Activated naive CD8-positive, alpha-beta T cell treated with anti-CD3 and anti-CD28 coated beads, Interleukin-2, amount 50 U/mL, for 24 hours (primary cell): ENCODE measurements around the gene SPEM2.

Source experiments
- ATAC-seq: fragments of 150-1000 bp; cut with Tn5 transposase; one replicate; pipeline ENCODE4 v1.10.0; 2021
- DNase-seq: peaks from one replicate; pipeline ENCODE4 v3.0.0; 2021
- H3K27ac Mint-ChIP-seq: one replicate; pipeline ENCODE4 v1.8.0; 2021; ENCODE audit warnings: mild to moderate bottlenecking, mixed read lengths
- H3K27me3 Mint-ChIP-seq: one replicate; pipeline ENCODE4 v1.8.0; 2021; ENCODE audit warnings: mixed read lengths
- H3K36me3 Mint-ChIP-seq: one replicate; pipeline ENCODE4 v1.8.0; 2021; ENCODE audit warnings: low read depth, mixed read lengths
- H3K4me1 Mint-ChIP-seq: one replicate; pipeline ENCODE4 v1.8.0; 2021; ENCODE audit warnings: mixed read lengths
- H3K4me3 Mint-ChIP-seq: one replicate; pipeline ENCODE4 v1.8.0; 2021; ENCODE audit warnings: mild to moderate bottlenecking, moderate library complexity, mixed read lengths
- H3K9me3 Mint-ChIP-seq: one replicate; pipeline ENCODE4 v1.8.0; 2021; ENCODE audit warnings: mixed read lengths

SPEM2 gene

DNA sequence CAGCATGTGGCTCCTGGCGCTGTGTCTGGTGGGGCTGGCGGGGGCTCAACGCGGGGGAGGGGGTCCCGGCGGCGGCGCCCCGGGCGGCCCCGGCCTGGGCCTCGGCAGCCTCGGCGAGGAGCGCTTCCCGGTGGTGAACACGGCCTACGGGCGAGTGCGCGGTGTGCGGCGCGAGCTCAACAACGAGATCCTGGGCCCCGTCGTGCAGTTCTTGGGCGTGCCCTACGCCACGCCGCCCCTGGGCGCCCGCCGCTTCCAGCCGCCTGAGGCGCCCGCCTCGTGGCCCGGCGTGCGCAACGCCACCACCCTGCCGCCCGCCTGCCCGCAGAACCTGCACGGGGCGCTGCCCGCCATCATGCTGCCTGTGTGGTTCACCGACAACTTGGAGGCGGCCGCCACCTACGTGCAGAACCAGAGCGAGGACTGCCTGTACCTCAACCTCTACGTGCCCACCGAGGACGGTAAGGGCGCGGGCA lies 17.1 kb upstream of the SPEM2 start:
- ATAC-seq, result no peak
- H3K4me3 Mint-ChIP-seq, result no peak overlapping the region

DNA sequence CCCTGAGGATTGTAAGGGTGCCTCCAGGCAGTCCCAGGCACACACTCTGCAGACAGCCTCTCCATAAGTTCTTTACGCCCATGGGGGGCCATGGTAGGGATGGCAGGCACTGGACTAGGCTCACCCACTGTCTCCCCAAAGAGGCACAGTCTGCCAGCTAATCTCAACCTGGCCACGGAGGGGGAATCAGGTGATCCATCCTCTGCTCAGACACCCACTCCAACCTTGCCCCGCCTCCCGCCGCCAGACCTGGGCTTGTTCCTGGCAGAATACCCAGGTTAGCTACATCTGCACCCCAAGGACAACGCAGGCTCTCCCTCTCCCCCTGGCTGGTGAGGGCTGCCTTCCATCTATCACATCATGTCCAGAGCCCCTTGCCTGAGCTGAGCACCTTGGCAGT lies 16.6 kb upstream of the SPEM2 start:
- Mint-ChIP-seq H3K36me3 (no peaks in the 10 kb centered on the region), H3K27ac (peak overlapping the region; percentile 6), H3K9me3 (no peaks in the 10 kb centered on the region), H3K27me3 (peaks cover 3% of the 10 kb centered on the region), H3K4me3 (peak overlapping the region; percentile 10), H3K4me1 (peaks cover 12% of the 10 kb centered on the region)
- ATAC-seq (no peak), DNase-seq (no peak)

More for the DNA sequence above, 17.1 kb upstream of the SPEM2 start:
- Mint-ChIP-seq H3K27me3 (peaks cover 3% of the 10 kb centered on the region), H3K4me1 (peaks cover 12% of the 10 kb centered on the region), H3K27ac (no peak overlapping the region), H3K9me3 (no peaks in the 10 kb centered on the region), H3K36me3 (no peaks in the 10 kb centered on the region)
- DNase-seq, result peak; percentile 36

DNA sequence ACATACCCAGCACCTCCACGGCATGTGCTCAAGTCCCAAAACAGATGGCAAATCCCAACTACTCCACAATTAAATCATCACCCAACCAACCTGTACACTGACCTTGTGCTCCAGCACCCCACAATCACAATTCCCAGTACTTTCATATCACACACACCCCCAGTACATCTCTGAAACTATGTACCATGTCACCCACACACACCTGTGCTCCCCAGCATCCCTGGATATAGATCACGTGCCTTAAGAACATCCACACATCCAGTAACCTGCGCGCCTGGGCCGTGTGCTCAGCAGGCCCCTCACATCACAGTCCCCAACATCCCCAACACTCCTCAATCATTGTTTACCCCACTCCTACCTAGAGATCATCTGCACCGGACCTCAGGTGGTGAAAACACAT lies 15.7 kb upstream of the SPEM2 start:
- DNase-seq, result no peak

GRCh38 chr17:7410634-7411426 lies 14.6 kb upstream of the SPEM2 start:
- Mint-ChIP-seq H3K36me3 (no peaks in the 10 kb centered on the region), H3K27ac (no peak overlapping the region), H3K4me1 (peaks cover 7% of the 10 kb centered on the region), H3K9me3 (no peaks in the 10 kb centered on the region), H3K27me3 (peaks cover 3% of the 10 kb centered on the region), H3K4me3 (no peak overlapping the region)
- no peak for DNase-seq
- ATAC-seq, result no peak

More for the DNA sequence above, 15.7 kb upstream of the SPEM2 start:
- Mint-ChIP-seq H3K4me3 (no peak overlapping the region), H3K9me3 (no peaks in the 10 kb centered on the region), H3K36me3 (no peaks in the 10 kb centered on the region), H3K27me3 (peaks cover 3% of the 10 kb centered on the region), H3K27ac (no peak overlapping the region), H3K4me1 (peaks cover 12% of the 10 kb centered on the region)
- ATAC-seq, result no peak

DNA sequence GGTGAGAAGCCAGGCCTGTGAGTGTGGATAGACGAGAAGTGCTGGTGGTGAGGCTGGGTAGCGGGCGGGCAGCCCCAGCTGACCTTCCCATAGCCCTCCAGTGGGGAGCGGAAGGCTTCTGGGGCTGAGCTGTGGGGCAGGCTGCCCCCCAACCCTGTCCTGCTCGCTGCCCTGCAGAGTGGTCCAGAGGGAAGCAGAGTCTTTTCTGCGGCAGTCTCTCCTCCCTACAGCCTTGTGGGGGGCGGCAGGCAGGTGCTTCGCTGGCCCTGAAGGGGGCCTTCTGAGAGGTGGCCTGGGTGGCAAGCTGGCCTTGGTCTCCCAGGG lies 14.0 kb upstream of the SPEM2 start:
- Mint-ChIP-seq H3K36me3 (no peaks in the 10 kb centered on the region), H3K27ac (no peak overlapping the region), H3K27me3 (no peaks in the 10 kb centered on the region), H3K9me3 (no peaks in the 10 kb centered on the region), H3K4me1 (peaks cover 4% of the 10 kb centered on the region), H3K4me3 (no peak overlapping the region)
- ATAC-seq (no peak), DNase-seq (no peak)

GRCh38 chr17:7413346-7413985 lies 11.9 kb upstream of the SPEM2 start:
- no peaks in the 10 kb centered on the region for H3K9me3 Mint-ChIP-seq
- DNase-seq (no peak), ATAC-seq (peak; percentile 33)
- H3K36me3 Mint-ChIP-seq, result no peaks in the 10 kb centered on the region
- peaks cover 2% of the 10 kb centered on the region for H3K4me1 Mint-ChIP-seq
- no peaks in the 10 kb centered on the region for H3K27me3 Mint-ChIP-seq
- no peak overlapping the region for H3K27ac Mint-ChIP-seq
- H3K4me3 Mint-ChIP-seq, result no peak overlapping the region

DNA sequence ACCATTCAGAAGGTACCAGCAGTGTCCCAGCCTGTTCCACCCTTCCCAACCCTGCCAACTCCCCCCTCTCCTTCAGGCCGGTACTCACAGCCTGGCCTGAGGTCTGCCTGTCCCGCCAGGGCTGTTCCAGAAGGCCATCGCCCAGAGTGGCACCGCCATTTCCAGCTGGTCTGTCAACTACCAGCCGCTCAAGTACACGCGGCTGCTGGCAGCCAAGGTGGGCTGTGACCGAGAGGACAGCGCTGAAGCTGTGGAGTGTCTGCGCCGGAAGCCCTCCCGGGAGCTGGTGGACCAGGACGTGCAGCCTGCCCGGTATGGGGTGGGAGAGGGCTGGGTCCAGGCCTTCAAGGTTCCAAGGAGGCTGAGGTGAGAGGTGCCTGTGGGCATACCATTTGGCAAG lies 10.6 kb upstream of the SPEM2 start:
- DNase-seq (no peak), ATAC-seq (no peak)
- H3K9me3 Mint-ChIP-seq, result no peaks in the 10 kb centered on the region
- no peak overlapping the region for H3K27ac Mint-ChIP-seq
- H3K4me1 Mint-ChIP-seq, result no peaks in the 10 kb centered on the region
- no peaks in the 10 kb centered on the region for H3K36me3 Mint-ChIP-seq
- H3K27me3 Mint-ChIP-seq, result no peaks in the 10 kb centered on the region
- H3K4me3 Mint-ChIP-seq, result no peak overlapping the region

GRCh38 chr17:7415784-7416183 lies 9.6 kb upstream of the SPEM2 start:
- H3K4me1 Mint-ChIP-seq, result no peaks in the 10 kb centered on the region
- H3K9me3 Mint-ChIP-seq, result no peaks in the 10 kb centered on the region
- ATAC-seq (no peak), DNase-seq (no peak)
- H3K27me3 Mint-ChIP-seq, result no peaks in the 10 kb centered on the region
- no peaks in the 10 kb centered on the region for H3K36me3 Mint-ChIP-seq
- no peak overlapping the region for H3K4me3 Mint-ChIP-seq
- H3K27ac Mint-ChIP-seq, result no peak overlapping the region

GRCh38 chr17:7416323-7416722 lies 9.1 kb upstream of the SPEM2 start:
- Mint-ChIP-seq H3K27ac (peak overlapping the region; percentile 2), H3K4me1 (no peaks in the 10 kb centered on the region), H3K27me3 (no peaks in the 10 kb centered on the region), H3K4me3 (no peak overlapping the region), H3K36me3 (no peaks in the 10 kb centered on the region), H3K9me3 (no peaks in the 10 kb centered on the region)
- ATAC-seq, result no peak
- DNase-seq, result no peak

DNA sequence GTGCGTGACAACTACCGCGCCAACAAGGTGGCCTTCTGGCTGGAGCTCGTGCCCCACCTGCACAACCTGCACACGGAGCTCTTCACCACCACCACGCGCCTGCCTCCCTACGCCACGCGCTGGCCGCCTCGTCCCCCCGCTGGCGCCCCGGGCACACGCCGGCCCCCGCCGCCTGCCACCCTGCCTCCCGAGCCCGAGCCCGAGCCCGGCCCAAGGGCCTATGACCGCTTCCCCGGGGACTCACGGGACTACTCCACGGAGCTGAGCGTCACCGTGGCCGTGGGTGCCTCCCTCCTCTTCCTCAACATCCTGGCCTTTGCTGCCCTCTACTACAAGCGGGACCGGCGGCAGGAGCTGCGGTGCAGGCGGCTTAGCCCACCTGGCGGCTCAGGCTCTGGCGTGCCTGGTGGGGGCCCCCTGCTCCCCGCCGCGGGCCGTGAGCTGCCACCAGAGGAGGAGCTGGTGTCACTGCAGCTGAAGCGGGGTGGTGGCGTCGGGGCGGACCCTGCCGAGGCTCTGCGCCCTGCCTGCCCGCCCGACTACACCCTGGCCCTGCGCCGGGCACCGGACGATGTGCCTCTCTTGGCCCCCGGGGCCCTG lies 8.3 kb upstream of the SPEM2 start:
- H3K36me3 Mint-ChIP-seq, result no peaks in the 10 kb centered on the region
- H3K27me3 Mint-ChIP-seq, result no peaks in the 10 kb centered on the region
- no peaks in the 10 kb centered on the region for H3K4me1 Mint-ChIP-seq
- DNase-seq, result no peak
- H3K4me3 Mint-ChIP-seq, result no peak overlapping the region
- H3K27ac Mint-ChIP-seq, result no peak overlapping the region
- ATAC-seq, result no peak
- H3K9me3 Mint-ChIP-seq, result no peaks in the 10 kb centered on the region

GRCh38 chr17:7418472-7419152 lies 6.8 kb upstream of the SPEM2 start:
- ATAC-seq, result no peak

GRCh38 chr17:7419819-7420610 lies 5.4 kb upstream of the SPEM2 start, which contains the start of gene SPEM1:
TSS of gene SPEM1 (plus strand) at chr17:7420324. CDS start at chr17:7420385, 61 bp downstream.
- ATAC-seq, result no peak
- no peak within 1 kb of the TSS for H3K4me3 Mint-ChIP-seq
- no peaks in the 10 kb centered on the region for H3K4me1 Mint-ChIP-seq

More at GRCh38 chr17:7418472-7419152, 6.8 kb upstream of the SPEM2 start:
- no peak for DNase-seq
- Mint-ChIP-seq H3K27me3 (no peaks in the 10 kb centered on the region), H3K27ac (no peak overlapping the region), H3K4me1 (no peaks in the 10 kb centered on the region), H3K4me3 (no peak overlapping the region), H3K36me3 (no peaks in the 10 kb centered on the region), H3K9me3 (no peaks in the 10 kb centered on the region)

GRCh38 chr17:7421186-7421585 lies 4.2 kb upstream of the SPEM2 start:
- DNase-seq, result no peak

More at GRCh38 chr17:7419819-7420610, 5.4 kb upstream of the SPEM2 start, which contains the start of gene SPEM1:
- no peak for DNase-seq
- no peak within 1 kb of the TSS for H3K27ac Mint-ChIP-seq
- no peaks in the 10 kb centered on the region for H3K36me3 Mint-ChIP-seq
- H3K27me3 Mint-ChIP-seq, result no peaks in the 10 kb centered on the region
- no peaks in the 10 kb centered on the region for H3K9me3 Mint-ChIP-seq

GRCh38 chr17:7423679-7424078 lies 1.7 kb upstream of the SPEM2 start:
- Mint-ChIP-seq H3K36me3 (no peaks in the 10 kb centered on the region), H3K4me1 (no peaks in the 10 kb centered on the region), H3K27ac (no peak overlapping the region), H3K9me3 (no peaks in the 10 kb centered on the region), H3K4me3 (no peak overlapping the region), H3K27me3 (no peaks in the 10 kb centered on the region)
- no peak for ATAC-seq
- DNase-seq, result no peak

More at GRCh38 chr17:7421186-7421585, 4.2 kb upstream of the SPEM2 start:
- Mint-ChIP-seq H3K36me3 (no peaks in the 10 kb centered on the region), H3K4me3 (no peak overlapping the region), H3K4me1 (no peaks in the 10 kb centered on the region), H3K27me3 (no peaks in the 10 kb centered on the region), H3K27ac (no peak overlapping the region), H3K9me3 (no peaks in the 10 kb centered on the region)
- no peak for ATAC-seq
